Tibial nerve (tissue), 4 donors: Measurements from ENCODE around the gene ACTR3C. TPM values are rescaled to one million over a fixed set of nuclear protein-coding genes. Genes with fewer than 3 reads are reported as not detected.

Experiments used
- DNase-seq, 2 donors: peaks; one replicate each; pipeline ENCODE4 v3.0.0-alpha.2; 2019; ENCODE audit warnings: low spot score in 2 of 2
- H3K27ac ChIP-seq, 4 donors: fragments of 200-600 bp; sonication (generic) in 3 of 4; one replicate each; pipeline ENCODE4 v1.5.1; 2017 to 2019; ENCODE audit warnings: mild to moderate bottlenecking in 1 of 4
- H3K27me3 ChIP-seq, 2 donors: fragments of 200-600 bp; sonication (generic) in 1 of 2; one replicate each; pipeline versions ENCODE4 v1.5.1 to v1.6.0; 2017 to 2019
- H3K36me3 ChIP-seq, 3 donors: fragments of 200-600 bp; sonication (generic); one replicate each; pipeline ENCODE4 v1.5.1; 2018 to 2019
- H3K4me1 ChIP-seq, 4 donors: fragments of 200-600 bp; sonication (generic) in 3 of 4; one replicate each; pipeline ENCODE4 v1.5.1; 2017 to 2019
- H3K4me3 ChIP-seq, 4 donors: fragments of 200-600 bp; sonication (generic) in 3 of 4; one replicate each; pipeline ENCODE4 v1.5.1; 2017 to 2019; ENCODE audit warnings: mild to moderate bottlenecking in 1 of 4, moderate library complexity in 1 of 4
- H3K9me3 ChIP-seq, 4 donors: fragments of 200-600 bp; sonication (generic) in 3 of 4; one replicate each; pipeline ENCODE4 v1.5.1; 2017 to 2019
- EP300 ChIP-seq, 2 donors: sonication (generic); formaldehyde crosslinking; IDR thresholded peaks; one replicate each; pipeline ENCODE4 v1.6.1; 2017; ENCODE audit warnings: antibody characterized with exemption in 2 of 2, mild to moderate bottlenecking in 1 of 2
- POLR2A ChIP-seq, 2 donors: fragments of 450-650 bp; IDR thresholded peaks; one replicate each; pipeline ENCODE4 v1.6.1; 2017; ENCODE audit warnings: antibody characterized with exemption in 2 of 2, mild to moderate bottlenecking in 2 of 2, moderate library complexity in 2 of 2
- WGBS, 2 donors: methylation state at CpG; one replicate each; pipeline ENCODE4 v1.1.5; 2018; 5-methylcytosine and 5-hydroxymethylcytosine counted together
- total RNA-seq, 4 donors: library from RNA; depleted of rRNA; stranded (reverse); fragments of >200 nt; gene quantifications; one replicate each; pipeline ENCODE4 v1.1.0, GENCODE V29; 2016
- TF ChIP-seq, protein P1 (sequence below), 5 experiments: fragments of 200-600 bp in 3 of 5; fragments of 450-650 bp in 2 of 5; sonication (generic) in 3 of 5; IDR thresholded peaks; one replicate each; pipeline ENCODE4 v1.5.1; 2016 to 2019; ENCODE audit warnings: antibody characterized with exemption in 5 of 5, mild to moderate bottlenecking in 3 of 5, moderate library complexity in 2 of 5

ACTR3C gene
- total RNA-seq, 4 donors from 2014 or later: 0.44 to 2.3 (median 0.94) TPM

DNA sequence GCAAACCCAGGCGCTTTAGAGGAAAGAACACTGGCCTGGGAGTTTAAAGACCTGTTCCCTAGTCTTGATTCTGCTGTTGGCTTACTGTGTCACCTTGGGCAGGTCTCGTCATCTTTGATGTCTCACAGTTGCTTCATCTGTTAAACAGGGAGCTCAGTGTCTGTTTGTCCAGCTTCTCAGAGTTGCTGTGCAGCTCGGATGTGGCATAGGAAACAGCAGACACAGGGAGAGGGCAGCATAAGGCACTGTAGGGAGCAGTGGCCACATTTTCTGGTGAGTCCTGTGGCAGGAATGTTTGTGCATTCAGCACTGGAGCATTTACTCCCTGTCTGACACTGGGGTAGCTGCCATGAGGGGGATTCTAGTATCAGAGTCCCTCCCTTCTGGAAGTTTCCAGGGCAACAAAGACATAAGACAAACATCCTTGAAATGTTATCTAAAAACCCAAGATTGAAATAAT is 47.3 kb upstream of the ACTR3C start:
- WGBS, 2 donors: 48 to 75% methylated on average over 3 of the region's 3 CpGs
- Histone ChIP-seq H3K27me3 (no peaks in the 10 kb centered on the region), H3K36me3 (peaks cover 0 to 57% (median 0%) of the 10 kb centered on the region in 3 donors), H3K9me3 (no peaks in the 10 kb centered on the region), H3K27ac (peak overlapping the region in 3 of 4 donors; percentile 59 to 99 (median 98)), H3K4me1 (peaks cover 0 to 55% (median 24%) of the 10 kb centered on the region in 4 donors), H3K4me3 (peak overlapping the region in 1 of 4 donors; percentile 99)
- DNase-seq: no peak
- TF ChIP-seq, protein P1, sequence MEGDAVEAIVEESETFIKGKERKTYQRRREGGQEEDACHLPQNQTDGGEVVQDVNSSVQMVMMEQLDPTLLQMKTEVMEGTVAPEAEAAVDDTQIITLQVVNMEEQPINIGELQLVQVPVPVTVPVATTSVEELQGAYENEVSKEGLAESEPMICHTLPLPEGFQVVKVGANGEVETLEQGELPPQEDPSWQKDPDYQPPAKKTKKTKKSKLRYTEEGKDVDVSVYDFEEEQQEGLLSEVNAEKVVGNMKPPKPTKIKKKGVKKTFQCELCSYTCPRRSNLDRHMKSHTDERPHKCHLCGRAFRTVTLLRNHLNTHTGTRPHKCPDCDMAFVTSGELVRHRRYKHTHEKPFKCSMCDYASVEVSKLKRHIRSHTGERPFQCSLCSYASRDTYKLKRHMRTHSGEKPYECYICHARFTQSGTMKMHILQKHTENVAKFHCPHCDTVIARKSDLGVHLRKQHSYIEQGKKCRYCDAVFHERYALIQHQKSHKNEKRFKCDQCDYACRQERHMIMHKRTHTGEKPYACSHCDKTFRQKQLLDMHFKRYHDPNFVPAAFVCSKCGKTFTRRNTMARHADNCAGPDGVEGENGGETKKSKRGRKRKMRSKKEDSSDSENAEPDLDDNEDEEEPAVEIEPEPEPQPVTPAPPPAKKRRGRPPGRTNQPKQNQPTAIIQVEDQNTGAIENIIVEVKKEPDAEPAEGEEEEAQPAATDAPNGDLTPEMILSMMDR (IDR thresholded peaks at IDR 0.05): no peak
- TF ChIP-seq EP300 (IDR thresholded peaks at IDR 0.05) (no peak), POLR2A (IDR thresholded peaks at IDR 0.05) (no peak)

- WGBS, 2 donors: 22 to 28% methylated on average over 20 to 23 of the region's 23 CpGs
- H3K4me1 ChIP-seq: peaks cover 0 to 55% (median 24%) of the 10 kb centered on the region in 4 donors
Observed at GRCh38 chr7:150369748-150370501, 46.6 kb upstream of the ACTR3C start.

GRCh38 chr7:150368884-150369747 is 45.8 kb upstream of the ACTR3C start:
- peaks cover 0 to 55% (median 25%) of the 10 kb centered on the region in 4 donors for H3K4me1 ChIP-seq
- H3K4me3 ChIP-seq: peak overlapping the region; percentile 68 to 99 (median 84)
- H3K9me3 ChIP-seq: no peaks in the 10 kb centered on the region
- 0 to 2% methylated on average over 13 to 34 of the region's 58 CpGs for WGBS, 2 donors
- TF ChIP-seq POLR2A (IDR thresholded peaks at IDR 0.05) (no peak), EP300 (IDR thresholded peaks at IDR 0.05) (no peak)
- TF ChIP-seq, protein P1 (IDR thresholded peaks at IDR 0.05): no peak
- peak overlapping the region; percentile 88 to 99 (median 98) for H3K27ac ChIP-seq
- no peaks in the 10 kb centered on the region for H3K27me3 ChIP-seq
- DNase-seq: peak in 1 of 2 donors; percentile 31
- peaks cover 0 to 43% (median 0%) of the 10 kb centered on the region in 3 donors for H3K36me3 ChIP-seq

More at GRCh38 chr7:150369748-150370501, 46.6 kb upstream of the ACTR3C start:
- peaks cover 0 to 51% (median 0%) of the 10 kb centered on the region in 3 donors for H3K36me3 ChIP-seq
- TF ChIP-seq POLR2A (IDR thresholded peaks at IDR 0.05) (no peak), EP300 (IDR thresholded peaks at IDR 0.05) (no peak)
- TF ChIP-seq, protein P1 (IDR thresholded peaks at IDR 0.05): no peak
- H3K27me3 ChIP-seq: no peaks in the 10 kb centered on the region
- peak overlapping the region; percentile 68 to 99 (median 84) for H3K4me3 ChIP-seq
- H3K9me3 ChIP-seq: no peaks in the 10 kb centered on the region
- DNase-seq: no peak
- H3K27ac ChIP-seq: peak overlapping the region; percentile 88 to 99 (median 98)

- Histone ChIP-seq H3K9me3 (no peaks in the 10 kb centered on the region), H3K36me3 (peaks cover 0 to 35% (median 0%) of the 10 kb centered on the region in 3 donors), H3K4me1 (peaks cover 0 to 49% (median 26%) of the 10 kb centered on the region in 4 donors), H3K4me3 (peak within 1 kb of the TSS; percentile 68 to 99 (median 84)), H3K27ac (peak within 1 kb of the TSS; percentile 88 to 99 (median 98)), H3K27me3 (no peaks in the 10 kb centered on the region)
- DNase-seq: peak; percentile 90
- TF ChIP-seq, protein P1 (IDR thresholded peaks at IDR 0.05): peak in 1 of 5 experiments; percentile 45
- TF ChIP-seq POLR2A (IDR thresholded peaks at IDR 0.05) (peak; percentile 55 to 70), EP300 (IDR thresholded peaks at IDR 0.05) (peak; percentile 17 to 83)
- WGBS, 2 donors: 2% methylated on average over 55 to 65 of the region's 85 CpGs
Observed at GRCh38 chr7:150368096-150368883, 44.9 kb upstream of the ACTR3C start, which contains the start of gene REPIN1. TSS of gene REPIN1 (plus strand) at chr7:150368822. CDS start at chr7:150369712, 890 bp downstream.
